ENCODE data around the gene PARP1. TPM values are rescaled to one million over a fixed set of nuclear protein-coding genes. Genes with fewer than 3 reads are reported as not detected.
"Not testable (repeated sequence)": the region's sequence is repeated elsewhere in the genome, so short reads cannot be mapped to it uniquely, and the experiment has no call there.

The PARP1 gene
- total RNA-seq, 1 donor: 89.4 TPM

DNA sequence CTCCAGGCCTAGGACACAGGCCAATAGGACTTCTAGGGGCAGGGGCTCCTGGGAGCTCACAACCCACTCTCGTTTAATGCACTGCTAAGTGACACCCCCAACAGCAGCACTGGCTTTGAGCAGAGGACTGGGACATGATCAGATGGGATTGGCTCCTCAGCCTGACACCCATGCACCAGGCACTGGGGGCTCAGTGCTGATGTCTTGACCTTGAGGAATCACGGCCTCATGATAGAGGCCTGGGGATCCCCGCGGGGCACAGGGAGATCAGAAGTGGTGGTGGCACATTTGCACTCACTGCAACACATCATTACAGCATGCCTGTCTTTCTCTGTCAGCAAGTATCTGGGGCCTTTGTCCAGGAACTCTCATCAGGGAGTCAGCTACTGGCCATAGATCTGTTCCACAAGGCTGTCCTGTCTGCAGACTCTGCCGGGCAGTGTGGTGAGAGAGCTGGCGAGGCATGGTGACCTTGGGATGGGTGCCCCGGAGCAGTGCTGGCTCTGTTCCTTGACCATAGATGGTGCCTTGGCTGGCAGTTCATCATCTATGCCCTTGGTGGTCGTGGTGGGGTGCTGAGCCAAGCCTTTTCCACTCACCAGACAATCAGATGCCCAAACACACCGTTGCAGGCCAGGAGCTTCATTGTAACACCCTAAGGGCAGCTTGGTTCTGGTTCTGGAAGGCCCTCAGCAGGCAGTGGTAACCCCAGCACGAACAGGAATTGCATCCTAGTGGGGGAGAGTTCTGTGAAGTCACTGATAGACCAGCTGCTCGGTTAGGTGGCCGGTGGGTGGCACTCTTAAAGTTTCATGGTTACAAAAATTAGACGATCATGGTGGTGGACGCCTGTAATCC lies 22.2 kb upstream of the PARP1 start:
- DNase-seq (ENCODE audit: low read depth): no peak
- no peak overlapping the region for H3K4me3 ChIP-seq (ENCODE audit: low read depth, low read length)
- TF ChIP-seq, protein P1, sequence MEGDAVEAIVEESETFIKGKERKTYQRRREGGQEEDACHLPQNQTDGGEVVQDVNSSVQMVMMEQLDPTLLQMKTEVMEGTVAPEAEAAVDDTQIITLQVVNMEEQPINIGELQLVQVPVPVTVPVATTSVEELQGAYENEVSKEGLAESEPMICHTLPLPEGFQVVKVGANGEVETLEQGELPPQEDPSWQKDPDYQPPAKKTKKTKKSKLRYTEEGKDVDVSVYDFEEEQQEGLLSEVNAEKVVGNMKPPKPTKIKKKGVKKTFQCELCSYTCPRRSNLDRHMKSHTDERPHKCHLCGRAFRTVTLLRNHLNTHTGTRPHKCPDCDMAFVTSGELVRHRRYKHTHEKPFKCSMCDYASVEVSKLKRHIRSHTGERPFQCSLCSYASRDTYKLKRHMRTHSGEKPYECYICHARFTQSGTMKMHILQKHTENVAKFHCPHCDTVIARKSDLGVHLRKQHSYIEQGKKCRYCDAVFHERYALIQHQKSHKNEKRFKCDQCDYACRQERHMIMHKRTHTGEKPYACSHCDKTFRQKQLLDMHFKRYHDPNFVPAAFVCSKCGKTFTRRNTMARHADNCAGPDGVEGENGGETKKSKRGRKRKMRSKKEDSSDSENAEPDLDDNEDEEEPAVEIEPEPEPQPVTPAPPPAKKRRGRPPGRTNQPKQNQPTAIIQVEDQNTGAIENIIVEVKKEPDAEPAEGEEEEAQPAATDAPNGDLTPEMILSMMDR (IDR thresholded peaks at IDR 0.05; ENCODE audit: insufficient read depth, low read depth, low read length): no peak

DNA sequence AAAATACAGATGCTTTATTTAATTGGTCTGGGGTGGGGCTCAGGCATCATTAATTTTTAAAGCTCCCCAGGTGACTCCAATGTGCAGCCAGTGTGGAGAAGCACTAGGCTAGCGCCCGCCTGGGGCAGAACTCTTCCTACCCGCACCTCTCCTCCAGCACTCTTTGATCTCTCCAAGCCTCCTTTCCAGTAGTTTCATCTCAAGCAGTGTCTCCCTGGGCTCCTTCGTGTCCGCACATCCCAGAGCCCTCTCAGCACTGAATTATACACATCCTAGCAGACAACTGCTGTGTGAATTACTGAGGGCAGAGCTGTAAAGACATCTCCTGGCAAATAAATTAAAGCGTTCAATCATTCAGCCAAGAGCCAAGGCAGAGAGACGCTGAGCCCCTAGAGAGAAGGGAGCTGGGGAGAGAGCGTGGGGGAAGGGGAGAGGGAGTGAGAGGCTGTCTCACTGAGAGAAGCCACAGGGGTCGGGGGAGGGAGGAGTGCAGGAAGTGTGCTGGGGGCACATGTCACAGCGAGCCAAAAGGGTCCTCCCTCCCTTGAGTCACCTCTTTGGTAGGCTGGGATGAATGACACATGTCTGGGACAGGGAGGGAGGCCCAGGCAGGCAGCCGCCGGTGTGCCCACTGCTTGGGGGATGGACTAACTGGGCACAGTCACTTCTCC lies 21.0 kb upstream of the PARP1 start:
- no peak overlapping the region for H3K4me3 ChIP-seq (ENCODE audit: low read depth, low read length)
- TF ChIP-seq, protein P1 (IDR thresholded peaks at IDR 0.05; ENCODE audit: insufficient read depth, low read depth, low read length): no peak
- DNase-seq (ENCODE audit: low read depth): no peak

DNA sequence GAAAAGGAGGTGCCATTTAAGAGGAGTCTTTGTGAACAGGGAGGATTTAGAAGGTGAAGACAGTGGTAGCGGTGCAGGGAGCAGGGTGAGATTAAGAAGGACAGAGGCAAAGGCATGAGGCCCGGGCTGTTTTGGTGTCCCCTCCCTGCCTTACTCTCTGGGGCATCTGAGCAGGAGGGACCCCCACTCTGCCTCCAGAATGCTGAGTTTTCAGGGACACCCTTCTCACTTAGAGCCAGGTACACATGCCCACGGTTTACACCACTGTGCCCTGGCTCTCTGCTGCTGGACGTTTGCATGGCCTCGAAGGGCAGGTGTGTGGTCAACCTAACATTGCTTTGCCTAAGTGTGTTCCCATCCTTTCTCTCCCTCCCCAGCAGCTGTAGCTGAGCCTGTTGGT lies 20.5 kb upstream of the PARP1 start:
- TF ChIP-seq, protein P1 (IDR thresholded peaks at IDR 0.05; ENCODE audit: insufficient read depth, low read depth, low read length): no peak
- H3K4me3 ChIP-seq (ENCODE audit: low read depth, low read length): no peak overlapping the region
- DNase-seq (ENCODE audit: low read depth): no peak

DNA sequence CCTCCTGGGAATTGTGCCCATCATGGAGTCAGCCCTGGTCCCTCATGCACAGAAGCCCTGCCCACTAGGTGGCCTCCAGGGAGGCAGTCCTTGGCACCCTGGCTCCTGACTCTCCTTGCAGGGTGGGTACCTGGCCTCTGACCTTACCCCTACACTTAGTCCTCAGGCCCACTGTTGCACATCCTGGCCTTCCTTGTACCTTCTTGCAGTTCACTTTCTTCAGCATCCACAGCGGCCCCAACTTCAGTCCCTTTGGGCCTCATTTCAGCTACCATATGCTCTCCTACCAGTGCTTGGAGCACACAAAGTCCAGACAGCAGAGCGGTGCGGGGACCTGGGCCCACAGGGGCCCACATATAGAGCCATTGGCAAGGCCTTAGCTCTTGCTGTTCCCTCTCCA lies 19.2 kb upstream of the PARP1 start:
- DNase-seq (ENCODE audit: low read depth): no peak
- TF ChIP-seq, protein P1 (IDR thresholded peaks at IDR 0.05; ENCODE audit: insufficient read depth, low read depth, low read length): no peak
- no peak overlapping the region for H3K4me3 ChIP-seq (ENCODE audit: low read depth, low read length)

DNA sequence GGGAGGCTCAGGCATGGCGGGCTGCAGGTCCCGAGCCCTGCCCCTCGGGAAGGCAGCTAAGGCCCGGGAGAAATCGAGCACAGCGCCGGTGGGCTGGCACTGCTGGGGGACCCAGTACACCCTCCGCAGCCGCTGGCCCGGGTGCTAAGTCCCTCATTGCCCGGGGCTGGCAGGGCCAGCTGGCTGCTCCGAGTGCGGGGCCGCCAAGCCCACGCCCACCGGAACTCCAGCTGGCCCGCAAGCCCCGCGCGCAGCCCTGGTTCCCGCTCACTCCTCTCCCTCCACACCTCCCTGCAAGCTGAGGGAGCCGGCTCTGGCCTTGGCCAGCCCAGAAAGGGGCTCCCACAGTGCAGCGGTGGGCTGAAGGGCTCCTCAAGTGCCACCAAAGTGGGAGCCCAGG lies 18.5 kb upstream of the PARP1 start:
- not testable (repeated sequence) for H3K4me3 ChIP-seq (ENCODE audit: low read depth, low read length)

DNA sequence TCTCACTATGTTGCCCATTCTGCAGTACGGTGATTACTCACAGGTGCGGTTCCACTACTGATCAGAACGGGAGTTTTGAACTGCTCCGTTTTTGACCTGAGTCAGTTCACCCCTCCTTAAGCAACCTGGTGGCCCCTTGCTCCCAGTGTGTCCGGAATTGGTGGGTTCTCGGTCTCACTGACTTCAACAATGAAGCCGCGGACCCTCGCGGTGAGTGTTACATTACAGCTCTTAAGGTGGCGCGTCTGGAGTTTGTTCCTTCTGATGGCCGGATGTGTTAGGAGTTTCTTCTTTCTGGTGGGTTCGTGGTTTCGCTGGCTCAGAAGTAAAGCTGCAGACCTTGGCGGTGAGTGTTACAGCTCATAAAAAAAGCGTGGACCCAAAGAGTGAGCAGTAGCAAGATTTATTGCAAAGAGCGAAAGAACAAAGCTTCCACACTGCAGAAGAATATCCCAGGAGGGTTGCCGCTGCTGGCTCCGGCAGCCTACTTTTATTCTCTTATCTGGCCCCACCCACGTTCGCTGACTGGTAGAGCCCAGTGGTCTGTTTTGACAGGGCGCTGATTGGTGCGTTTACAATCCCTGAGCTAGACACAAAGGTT lies 17.6 kb upstream of the PARP1 start:
- no peak for DNase-seq (ENCODE audit: low read depth)
- H3K4me3 ChIP-seq (ENCODE audit: low read depth, low read length): no peak overlapping the region
- TF ChIP-seq, protein P1 (IDR thresholded peaks at IDR 0.05; ENCODE audit: insufficient read depth, low read depth, low read length): no peak

More for the DNA sequence above, 18.5 kb upstream of the PARP1 start:
- not testable (repeated sequence) for DNase-seq (ENCODE audit: low read depth)

DNA sequence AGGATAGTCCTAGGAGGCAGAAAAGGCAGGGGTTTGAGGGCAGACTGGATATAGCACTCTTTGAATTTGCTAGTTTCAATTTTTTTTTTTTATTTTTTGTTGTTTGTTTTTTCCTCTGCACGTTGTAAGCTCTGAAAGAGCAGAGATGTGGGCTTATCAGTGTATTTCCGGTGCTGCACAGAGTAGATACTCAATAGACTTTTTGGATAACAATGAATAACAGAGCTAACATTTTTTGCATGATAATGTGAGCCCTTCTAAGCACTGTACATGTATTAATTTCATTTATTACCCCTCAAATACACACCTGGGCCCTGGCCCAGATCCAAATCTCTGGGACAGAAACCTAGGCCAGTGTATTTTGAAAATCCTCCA lies 17.1 kb upstream of the PARP1 start:
- no peak for DNase-seq (ENCODE audit: low read depth)
- TF ChIP-seq, protein P1 (IDR thresholded peaks at IDR 0.05; ENCODE audit: insufficient read depth, low read depth, low read length): no peak
- H3K4me3 ChIP-seq (ENCODE audit: low read depth, low read length): no peak overlapping the region
